Activated naive CD4-positive, alpha-beta T cell (primary cell): Measurements from ENCODE around the gene ADCY3.

Source experiments
- DNase-seq, 4 experiments: peaks; one replicate each; lab custom pipeline; 2025; lab: John Stamatoyannopoulos, UW

Gene ADCY3

DNA sequence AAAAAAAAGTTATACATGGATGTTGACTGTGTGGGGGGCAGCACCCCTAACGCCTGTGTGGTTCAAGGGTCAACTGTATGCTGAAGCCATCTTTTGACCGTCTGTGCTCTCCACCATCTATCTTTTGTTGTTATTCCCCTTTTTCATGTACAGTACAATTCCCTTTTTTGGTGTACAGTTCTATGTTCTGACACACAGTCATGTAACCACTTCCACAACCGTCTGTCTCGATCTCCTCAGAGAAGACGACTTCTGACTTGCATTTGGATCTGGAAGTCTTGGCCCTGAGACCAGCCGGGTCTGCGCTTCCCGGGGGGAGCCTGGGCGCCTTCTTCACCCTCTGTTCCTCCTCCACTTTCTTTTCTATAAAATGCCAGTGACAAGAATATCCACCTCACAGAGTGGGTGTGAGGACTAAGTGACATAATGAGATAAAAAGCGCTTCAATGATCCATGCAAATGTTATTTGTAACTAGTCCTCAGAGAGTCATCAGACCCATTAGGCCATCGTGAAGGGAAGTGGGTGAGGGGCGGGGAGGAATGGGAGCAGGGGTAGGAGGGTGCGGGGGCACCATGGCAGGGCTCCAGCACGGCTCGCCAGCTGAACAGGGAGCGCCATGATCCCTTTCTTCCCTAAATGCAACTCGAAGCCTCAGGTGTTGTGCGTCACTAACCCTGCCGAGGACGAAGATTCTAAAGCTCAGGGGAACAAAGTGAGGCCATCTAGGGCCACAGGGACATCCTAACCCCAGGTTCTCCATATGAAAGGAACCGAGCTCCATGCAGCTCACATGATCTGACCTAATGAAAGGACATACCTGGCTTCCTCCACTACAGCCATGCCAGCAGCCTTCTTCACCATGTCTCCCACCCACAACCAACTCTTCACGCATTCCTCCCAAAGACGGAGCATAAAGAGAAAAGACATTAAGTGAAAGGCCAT, 16.6 kb downstream of the ADCY3 start:
- DNase-seq, result no peak

- DNase-seq, result no peak
These were observed 20.6 kb downstream of the ADCY3 start for GRCh38 chr2:24899361-24899910.

DNA sequence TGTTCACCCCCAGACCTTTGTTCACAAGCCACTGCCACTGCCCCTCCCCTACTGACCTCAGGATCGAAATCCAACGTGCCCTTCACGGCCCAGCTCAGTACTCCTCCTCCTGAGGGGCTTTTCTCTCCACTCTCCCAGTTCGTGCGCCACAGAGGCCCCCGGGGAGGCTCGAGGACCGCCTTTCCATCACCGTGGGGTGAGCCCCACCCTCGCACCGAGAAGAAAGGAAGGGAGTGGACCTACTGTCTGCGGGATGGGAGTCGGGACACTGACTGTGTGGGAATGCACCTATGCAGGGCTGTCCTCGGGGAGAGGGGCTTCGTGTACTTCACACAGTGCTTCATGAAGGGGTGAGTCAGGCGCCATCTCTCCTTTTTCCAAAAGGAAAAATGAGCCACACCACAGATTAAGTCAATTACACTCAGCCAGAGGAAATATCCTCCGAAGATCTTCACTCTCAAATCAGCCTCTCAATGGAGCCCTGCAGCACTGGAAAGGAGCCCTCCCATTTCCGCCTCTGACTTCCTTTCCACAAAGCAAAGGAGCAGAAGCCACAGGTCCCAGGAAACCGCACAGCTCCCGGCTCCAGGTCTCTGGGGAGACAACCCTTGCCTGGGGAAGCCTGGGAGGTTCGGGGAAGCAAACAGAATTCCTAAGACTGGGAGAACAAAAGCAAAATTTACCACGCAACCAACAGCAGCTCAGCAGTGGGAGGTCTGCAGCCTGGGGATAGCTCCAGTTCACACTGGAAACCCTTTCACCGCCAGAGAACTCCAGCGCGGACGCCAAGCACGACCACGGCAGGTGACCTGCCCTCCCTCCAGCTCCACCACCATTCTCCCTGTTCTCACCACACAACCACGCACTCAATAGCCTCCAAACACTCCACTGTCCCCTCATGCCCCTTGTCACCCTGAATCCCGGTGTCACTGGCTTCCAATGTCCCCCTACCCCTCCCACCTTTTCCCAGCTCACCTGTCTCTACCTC, 21.6 kb downstream of the ADCY3 start:
- no peak for DNase-seq

DNA sequence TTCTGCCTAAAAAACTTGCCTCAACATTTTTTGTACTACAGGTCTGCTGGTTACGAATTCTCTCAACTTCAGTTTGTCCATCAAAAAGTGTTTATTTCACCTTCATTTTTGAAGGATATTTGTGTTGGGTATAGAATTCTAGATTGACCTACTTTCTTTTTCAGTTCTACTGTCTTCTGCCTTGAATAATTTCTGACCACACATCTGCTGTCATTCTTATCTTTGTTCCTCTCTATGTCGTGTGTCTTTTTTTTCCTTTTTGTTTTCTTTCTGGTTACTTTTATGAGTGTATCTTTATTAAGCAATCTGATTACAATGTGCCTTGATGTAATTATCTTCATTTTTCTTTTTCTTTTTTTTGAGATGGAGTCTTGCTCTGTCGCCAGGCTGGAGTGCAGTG, 25.3 kb downstream of the ADCY3 start:
- DNase-seq, result no peak

DNA sequence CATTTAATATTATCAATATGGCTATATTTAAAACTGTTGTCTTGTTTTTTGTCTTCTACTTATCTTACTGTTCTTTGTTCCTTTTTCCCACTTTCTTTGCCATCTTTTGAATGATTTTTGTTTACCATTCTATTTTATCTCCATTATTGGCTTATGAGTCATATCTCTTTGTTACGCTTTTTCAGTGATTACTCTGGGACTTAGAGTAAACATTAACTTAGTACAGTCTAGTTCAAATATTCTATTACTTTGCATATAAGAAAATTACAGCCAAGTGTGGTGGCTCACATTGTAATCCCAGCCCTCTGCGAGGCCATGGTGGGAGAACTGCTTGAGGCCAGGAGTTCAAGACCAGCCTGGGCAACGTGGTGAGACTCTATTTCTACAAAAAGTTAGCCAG, 26.1 kb downstream of the ADCY3 start:
- DNase-seq, result no peak

DNA sequence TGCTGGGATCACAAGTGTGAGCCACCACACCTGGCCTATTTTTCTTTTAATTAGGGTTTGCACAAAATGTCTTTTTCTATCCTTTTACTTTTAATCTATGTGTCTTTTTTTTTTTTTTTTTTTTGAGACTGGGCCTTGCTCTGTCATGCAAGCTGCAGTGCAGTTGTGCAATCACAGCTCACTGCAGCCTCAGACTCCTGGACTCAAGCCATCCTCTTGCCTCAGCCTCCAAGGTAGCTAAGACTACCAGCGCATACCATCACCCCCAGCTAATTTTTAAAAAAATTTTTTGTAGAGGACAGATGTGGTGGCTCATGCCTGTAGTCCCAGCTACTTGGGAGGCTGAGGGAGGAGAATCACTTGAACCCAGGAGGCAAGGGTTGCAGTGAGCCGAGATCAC, 27.1 kb downstream of the ADCY3 start:
- DNase-seq, result no peak

GRCh38 chr2:24891201-24891600, 28.8 kb downstream of the ADCY3 start:
- DNase-seq, result no peak

DNA sequence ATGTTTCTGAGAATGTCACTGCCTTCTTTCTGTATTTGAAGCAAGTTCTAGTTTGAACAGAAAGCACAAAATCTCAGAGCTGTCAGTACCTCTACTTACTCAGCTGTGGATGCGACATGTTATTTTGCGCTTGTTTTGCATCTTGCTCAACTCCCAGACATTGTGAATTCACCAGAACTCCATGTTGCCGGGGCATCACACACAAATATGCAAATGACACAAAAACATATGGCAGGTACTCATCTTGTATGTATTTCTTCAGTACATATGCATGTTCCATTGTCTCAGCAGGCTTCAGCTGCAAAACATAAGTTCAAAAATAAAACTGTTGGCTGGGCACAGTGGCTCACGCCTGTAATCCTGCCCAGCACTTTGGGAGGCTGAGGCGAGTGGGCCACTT, 30.8 kb downstream of the ADCY3 start:
- DNase-seq, result no peak

GRCh38 chr2:24888177-24888576, 31.9 kb downstream of the ADCY3 start:
- DNase-seq, result no peak

GRCh38 chr2:24887307-24887874, 32.6 kb downstream of the ADCY3 start:
- DNase-seq, result no peak

DNA sequence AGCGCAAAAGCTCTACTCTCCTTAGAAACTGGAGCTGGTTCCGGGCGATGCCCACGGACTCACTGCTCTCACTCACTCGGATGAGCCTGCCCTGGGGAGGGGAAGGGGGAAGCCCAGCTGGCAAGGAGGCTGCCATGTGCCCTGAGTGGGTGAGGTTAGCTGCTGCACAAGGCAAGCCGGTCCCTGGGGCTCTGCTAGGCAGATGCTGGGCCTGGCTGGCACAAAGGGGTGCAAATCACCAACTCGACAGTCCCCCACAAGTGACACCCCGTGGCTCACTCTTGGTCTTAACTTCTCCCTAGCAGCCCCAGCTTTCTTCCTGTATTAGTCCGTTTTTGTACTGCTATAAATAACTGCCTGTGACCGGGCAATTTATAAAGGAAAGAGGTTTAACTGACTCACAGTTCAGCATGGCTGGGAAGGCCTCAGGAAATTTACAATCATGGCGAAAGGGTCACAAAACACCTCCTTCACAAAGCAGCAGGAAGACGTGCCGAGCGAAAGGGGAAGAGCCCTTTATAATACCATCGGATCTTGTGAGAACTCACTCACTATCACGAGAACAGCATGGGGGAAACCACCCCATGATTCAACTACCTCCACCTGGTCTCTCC, 33.2 kb downstream of the ADCY3 start:
- DNase-seq, result no peak

DNA sequence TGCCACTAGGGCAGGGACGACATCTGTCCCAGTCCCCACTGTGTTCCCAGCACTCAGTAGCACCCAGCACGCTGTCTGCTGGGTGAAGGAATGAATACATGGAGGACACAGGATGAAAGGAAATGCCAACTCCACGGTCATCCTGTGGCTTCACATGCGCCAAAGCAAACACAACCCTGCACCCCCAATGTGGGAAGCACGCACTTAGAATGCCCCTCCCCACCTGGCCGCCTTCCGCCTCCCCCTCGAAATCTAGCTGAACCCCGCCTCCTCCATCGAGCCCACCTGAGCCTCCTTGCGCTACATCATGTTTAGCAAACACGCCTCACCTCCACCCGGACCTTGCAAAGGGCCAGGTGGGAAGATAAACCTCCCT, 33.9 kb downstream of the ADCY3 start:
- no peak for DNase-seq

DNA sequence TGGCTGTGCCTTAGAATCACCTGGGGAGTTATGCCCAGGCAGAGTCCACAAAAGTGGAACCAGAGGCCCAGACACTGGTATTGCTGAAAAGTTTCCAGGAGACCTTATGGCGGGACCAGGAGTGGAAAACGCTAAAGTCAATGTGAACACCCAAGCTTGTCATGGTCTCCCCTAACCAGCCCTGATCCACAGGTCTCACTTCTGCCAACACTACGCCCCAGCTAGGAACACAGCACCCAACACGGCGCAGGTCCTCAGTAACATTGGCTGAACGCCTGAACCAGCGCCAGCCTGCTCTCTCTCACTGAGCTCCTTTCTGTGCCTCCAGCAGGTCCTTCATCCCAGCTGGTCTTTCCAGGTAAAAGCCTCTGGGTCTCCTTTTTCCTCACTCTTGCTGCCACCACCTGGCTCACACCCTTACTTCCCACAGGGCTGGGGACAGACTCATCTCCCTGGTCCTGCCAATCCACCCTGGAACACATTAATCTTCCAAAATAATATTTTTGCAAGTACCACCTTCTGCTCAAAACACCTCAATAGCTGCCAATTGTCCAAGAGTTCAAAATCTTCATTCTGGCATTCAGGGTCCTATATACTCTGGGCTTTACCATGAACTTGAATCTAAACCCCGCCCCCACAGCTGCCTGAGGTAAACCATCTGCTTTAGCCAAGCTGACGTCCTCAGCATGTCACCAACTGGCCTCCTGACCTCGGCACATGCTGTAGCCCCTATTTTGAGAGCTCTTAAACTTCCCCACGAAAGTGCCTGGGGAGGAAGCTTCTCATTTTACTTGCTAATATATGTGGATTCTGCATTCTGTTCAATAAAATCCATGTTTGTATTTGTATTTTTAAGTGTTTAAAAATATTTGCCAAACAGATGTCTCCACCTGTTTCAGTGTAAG, 34.6 kb downstream of the ADCY3 start:
- DNase-seq, result no peak

DNA sequence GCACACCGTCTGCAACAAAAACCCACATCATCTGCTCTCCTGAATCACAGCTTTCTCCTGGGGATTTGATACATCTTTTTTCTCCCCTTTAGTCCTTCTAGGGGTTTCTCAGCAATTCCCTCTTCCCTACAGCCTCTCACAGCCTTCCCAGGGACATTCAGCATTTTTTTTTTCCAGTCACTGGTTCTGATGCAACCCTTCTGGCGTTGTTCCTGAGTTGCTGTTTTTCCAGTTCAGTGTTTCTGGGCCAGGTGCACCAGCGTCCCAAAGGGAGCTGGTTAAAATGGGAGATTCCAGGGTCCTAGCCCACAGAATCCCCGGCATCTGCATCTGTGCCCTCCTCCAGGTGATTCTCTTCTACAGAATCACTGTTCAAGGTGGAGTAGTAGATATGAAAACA, 36.1 kb downstream of the ADCY3 start:
- DNase-seq, result no peak

DNA sequence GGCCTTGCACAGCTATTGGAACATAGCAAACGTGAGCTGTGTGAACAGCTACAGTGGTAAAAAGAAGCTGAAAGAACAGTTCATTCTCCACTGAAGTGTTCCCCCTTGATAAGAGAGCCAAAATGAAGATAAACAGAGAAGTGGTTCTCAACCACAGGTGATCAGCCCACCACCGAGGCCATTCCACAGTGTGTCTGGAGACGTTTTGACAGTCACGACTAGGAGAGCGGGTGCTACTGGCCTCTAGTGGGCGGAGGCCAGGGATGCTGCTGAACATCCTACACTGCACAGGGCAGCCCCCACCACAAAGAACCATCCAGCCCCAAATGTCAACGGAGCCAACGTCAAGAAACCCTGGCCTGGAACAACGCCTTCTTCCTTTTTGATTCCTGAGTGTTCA, 38.4 kb downstream of the ADCY3 start:
- DNase-seq, result no peak

GRCh38 chr2:24881158-24881557, 38.9 kb downstream of the ADCY3 start:
- no peak for DNase-seq

GRCh38 chr2:24878341-24878740, 41.7 kb downstream of the ADCY3 start:
- DNase-seq, result no peak

DNA sequence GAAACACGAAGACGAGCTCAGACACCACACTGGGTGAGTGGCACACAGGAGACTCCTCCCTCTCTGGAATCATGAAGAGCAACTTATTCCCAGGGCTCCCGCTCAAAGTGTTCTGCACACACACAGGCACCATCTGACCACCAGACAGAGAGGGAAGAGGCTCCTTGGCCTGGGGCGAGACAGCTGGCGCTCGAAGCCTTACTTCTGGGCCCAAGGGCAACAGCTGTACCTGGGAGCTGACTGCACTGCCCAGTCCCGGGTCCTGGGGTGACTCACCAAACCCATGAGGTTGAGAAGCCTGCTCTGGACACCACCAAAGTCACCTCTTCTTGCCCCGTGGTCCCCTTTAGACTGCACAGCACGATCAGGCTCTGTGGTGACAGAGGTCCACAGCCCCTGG, 42.4 kb downstream of the ADCY3 start:
- DNase-seq, result no peak

GRCh38 chr2:24877067-24877466, 43.0 kb downstream of the ADCY3 start:
- DNase-seq, result no peak

DNA sequence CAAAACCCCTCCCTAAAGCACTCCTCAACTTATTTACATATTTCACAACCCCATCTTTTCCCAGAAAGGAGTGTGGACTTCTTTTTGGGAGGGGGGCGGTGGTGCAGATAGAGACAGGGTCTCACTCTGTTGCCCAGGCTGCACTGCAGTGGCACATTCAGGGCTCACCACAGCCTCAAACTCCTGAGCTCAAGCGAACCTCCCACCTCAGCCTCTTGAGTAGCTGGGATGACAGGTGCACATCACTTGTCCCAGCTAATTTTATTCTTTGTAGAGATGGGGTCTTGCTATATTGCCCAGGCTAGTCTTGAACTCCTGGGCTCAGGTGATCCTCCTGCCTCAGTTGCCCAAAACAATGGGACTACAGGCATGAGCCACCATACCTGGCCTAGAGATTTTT, 44.1 kb downstream of the ADCY3 start:
- no peak for DNase-seq

GRCh38 chr2:24875272-24875671, 44.8 kb downstream of the ADCY3 start:
- no peak for DNase-seq
